Measurements from ENCODE around the gene CLCN5. TPM values are rescaled to one million over a fixed set of nuclear protein-coding genes. Genes with fewer than 3 reads are reported as not detected.

CLCN5 gene
- total RNA-seq, 5 donors from 2014 or later (not counting 1 experiment from before 2014, with no cell fraction given): 1.4 to 2.3 (median 2.2) TPM

- Histone ChIP-seq H3K36me3 (ENCODE audit: control insufficient read depth in 2 of 2, extremely low read depth in 1 of 2, insufficient read depth in 1 of 2, low read length in 1 of 2) (no peaks in the 10 kb centered on the region), H3K4me1 (ENCODE audit: control insufficient read depth in 1 of 2, extremely low read depth in 1 of 2, insufficient read depth in 2 of 2, low read length in 2 of 2) (peaks cover 0 to 6% of the 10 kb centered on the region in 2 experiments), H3K4me3 (ENCODE audit: control insufficient read depth in 1 of 2, extremely low read depth in 1 of 2, low read length in 1 of 2) (no peak overlapping the region), H3K27me3 (replicated peaks in 1 of 2; ENCODE audit: control insufficient read depth in 2 of 2, extremely low read depth in 1 of 2, insufficient read depth in 2 of 2, low read length in 1 of 2) (no peaks in the 10 kb centered on the region), H3K27ac (ENCODE audit: low read length) (no peak overlapping the region), H3K9me3 (no peaks in the 10 kb centered on the region)
- peak in 2 of 35 experiments; percentile 2 to 12 for DNase-seq
- 8% methylated on average over 2 of the region's 3 CpGs for WGBS (ENCODE audit: insufficient coverage)
- Mint-ChIP-seq H3K4me3 (no peak overlapping the region), H3K9me3 (no peaks in the 10 kb centered on the region), H3K4me1 (peaks cover 10 to 19% (median 12%) of the 10 kb centered on the region in 3 donors), H3K36me3 (no peaks in the 10 kb centered on the region), H3K27ac (peak overlapping the region; percentile 12 to 77), H3K27me3 (peaks cover 0 to 16% of the 10 kb centered on the region in 2 donors)
- ChIA-PET CTCF (interaction anchor here in 1 of 2 donors (0.6 kb wide), 1 partner anchor 1836 kb away, joined by 4 read pairs; no protein-coding TSS in a partner anchor), POLR2A (no interaction called here)
- ATAC-seq (replicated peaks in 1 of 4): peak in 2 of 4 experiments; percentile 42 to 52
Observed at GRCh38 chrX:49910344-49910743, 12.1 kb upstream of the CLCN5 start.

- DNase-seq (no peak), ATAC-seq (replicated peaks in 1 of 4) (no peak)
- H3K27me3 Mint-ChIP-seq: peaks cover 0 to 16% of the 10 kb centered on the region in 2 donors
- ChIA-PET POLR2A (no interaction called here), CTCF (no interaction called here)
- no peak overlapping the region for H3K27ac Mint-ChIP-seq
- no peaks in the 10 kb centered on the region for H3K36me3 ChIP-seq (ENCODE audit: control insufficient read depth in 2 of 2, extremely low read depth in 1 of 2, insufficient read depth in 1 of 2, low read length in 1 of 2)
- H3K4me1 ChIP-seq (ENCODE audit: control insufficient read depth in 1 of 2, extremely low read depth in 1 of 2, insufficient read depth in 2 of 2, low read length in 2 of 2): peaks cover 0 to 6% of the 10 kb centered on the region in 2 experiments
- H3K9me3 Mint-ChIP-seq: no peaks in the 10 kb centered on the region
- H3K4me3 ChIP-seq (ENCODE audit: control insufficient read depth in 1 of 2, extremely low read depth in 1 of 2, low read length in 1 of 2): no peak overlapping the region
- 100% methylated on average over 1 of the region's 3 CpGs for WGBS (ENCODE audit: insufficient coverage)
- H3K4me1 Mint-ChIP-seq: peaks cover 10 to 19% (median 12%) of the 10 kb centered on the region in 3 donors
- H3K27me3 ChIP-seq (replicated peaks in 1 of 2; ENCODE audit: control insufficient read depth in 2 of 2, extremely low read depth in 1 of 2, insufficient read depth in 2 of 2, low read length in 1 of 2): no peaks in the 10 kb centered on the region
- H3K4me3 Mint-ChIP-seq: no peak overlapping the region
- H3K9me3 ChIP-seq: no peaks in the 10 kb centered on the region
- no peak overlapping the region for H3K27ac ChIP-seq (ENCODE audit: low read length)
- no peaks in the 10 kb centered on the region for H3K36me3 Mint-ChIP-seq
Observed at GRCh38 chrX:49912086-49912485, 10.3 kb upstream of the CLCN5 start.

GRCh38 chrX:49912861-49913260 is 9.5 kb upstream of the CLCN5 start:
- Histone ChIP-seq H3K9me3 (no peaks in the 10 kb centered on the region), H3K4me3 (ENCODE audit: control insufficient read depth in 1 of 2, extremely low read depth in 1 of 2, low read length in 1 of 2) (no peak overlapping the region), H3K4me1 (ENCODE audit: control insufficient read depth in 1 of 2, extremely low read depth in 1 of 2, insufficient read depth in 2 of 2, low read length in 2 of 2) (peaks cover 0 to 6% of the 10 kb centered on the region in 2 experiments), H3K36me3 (ENCODE audit: control insufficient read depth in 2 of 2, extremely low read depth in 1 of 2, insufficient read depth in 1 of 2, low read length in 1 of 2) (no peaks in the 10 kb centered on the region), H3K27ac (ENCODE audit: low read length) (no peak overlapping the region), H3K27me3 (replicated peaks in 1 of 2; ENCODE audit: control insufficient read depth in 2 of 2, extremely low read depth in 1 of 2, insufficient read depth in 2 of 2, low read length in 1 of 2) (no peaks in the 10 kb centered on the region)
- no peak for ATAC-seq (replicated peaks in 1 of 4)
- peaks cover 10 to 22% (median 12%) of the 10 kb centered on the region in 3 donors for H3K4me1 Mint-ChIP-seq
- no CpG with 5 or more reads among the region's 3 CpGs for WGBS (ENCODE audit: insufficient coverage)
- H3K27ac Mint-ChIP-seq: no peak overlapping the region
- no peaks in the 10 kb centered on the region for H3K9me3 Mint-ChIP-seq
- DNase-seq: no peak
- POLR2A ChIA-PET: interaction anchor here in 1 of 2 donors (0.7 kb wide), 1 partner anchor 1393 kb away, joined by 16 read pairs; no protein-coding TSS in a partner anchor
- H3K27me3 Mint-ChIP-seq: peaks cover 0 to 14% of the 10 kb centered on the region in 2 donors
- H3K4me3 Mint-ChIP-seq: no peak overlapping the region
- no peaks in the 10 kb centered on the region for H3K36me3 Mint-ChIP-seq
- CTCF ChIA-PET: interaction anchor here in 1 of 2 donors (0.5 kb wide), 1 partner anchor 17 kb away, joined by 4 read pairs; no protein-coding TSS in a partner anchor

- Histone ChIP-seq H3K27me3 (replicated peaks in 1 of 2; ENCODE audit: control insufficient read depth in 2 of 2, extremely low read depth in 1 of 2, insufficient read depth in 2 of 2, low read length in 1 of 2) (no peaks in the 10 kb centered on the region), H3K4me1 (ENCODE audit: control insufficient read depth in 1 of 2, extremely low read depth in 1 of 2, insufficient read depth in 2 of 2, low read length in 2 of 2) (no peaks in the 10 kb centered on the region), H3K9me3 (no peaks in the 10 kb centered on the region), H3K4me3 (ENCODE audit: control insufficient read depth in 1 of 2, extremely low read depth in 1 of 2, low read length in 1 of 2) (no peak overlapping the region), H3K36me3 (ENCODE audit: control insufficient read depth in 2 of 2, extremely low read depth in 1 of 2, insufficient read depth in 1 of 2, low read length in 1 of 2) (no peaks in the 10 kb centered on the region), H3K27ac (ENCODE audit: low read length) (no peak overlapping the region)
- Mint-ChIP-seq H3K4me3 (no peak overlapping the region), H3K27me3 (peaks cover 0 to 5% of the 10 kb centered on the region in 2 donors), H3K4me1 (peaks cover 0 to 8% (median 6%) of the 10 kb centered on the region in 3 donors), H3K9me3 (no peaks in the 10 kb centered on the region), H3K36me3 (no peaks in the 10 kb centered on the region), H3K27ac (no peak overlapping the region)
- DNase-seq (peak in 29 of 35 experiments; percentile 3 to 75 (median 29)), ATAC-seq (replicated peaks in 1 of 4) (peak; percentile 67 to 79 (median 72))
- ChIA-PET CTCF (interaction anchor here (0.6 to 1.0 kb wide), 2 partner anchors 10 to 1542 kb away, joined by 3 to 5 read pairs; no protein-coding TSS in a partner anchor), POLR2A (no interaction called here)
- WGBS (ENCODE audit: insufficient coverage): 29% methylated on average over 1 of the region's 8 CpGs
Observed at GRCh38 chrX:49915361-49916222, 6.8 kb upstream of the CLCN5 start.

- Mint-ChIP-seq H3K36me3 (no peaks in the 10 kb centered on the region), H3K27ac (no peak overlapping the region), H3K4me1 (peaks cover 5 to 11% (median 10%) of the 10 kb centered on the region in 3 donors), H3K4me3 (no peak overlapping the region), H3K9me3 (no peaks in the 10 kb centered on the region), H3K27me3 (peaks cover 0 to 7% of the 10 kb centered on the region in 2 donors)
- H3K4me1 ChIP-seq (ENCODE audit: control insufficient read depth in 1 of 2, extremely low read depth in 1 of 2, insufficient read depth in 2 of 2, low read length in 2 of 2): peaks cover 0 to 8% of the 10 kb centered on the region in 2 experiments
- POLR2A ChIA-PET: no interaction called here
- DNase-seq (peak in 19 of 35 experiments; percentile 1 to 57 (median 15)), ATAC-seq (replicated peaks in 1 of 4) (no peak)
- no peak overlapping the region for H3K4me3 ChIP-seq (ENCODE audit: control insufficient read depth in 1 of 2, extremely low read depth in 1 of 2, low read length in 1 of 2)
- no CpG with 5 or more reads among the region's 8 CpGs for WGBS (ENCODE audit: insufficient coverage)
- no peaks in the 10 kb centered on the region for H3K27me3 ChIP-seq (replicated peaks in 1 of 2; ENCODE audit: control insufficient read depth in 2 of 2, extremely low read depth in 1 of 2, insufficient read depth in 2 of 2, low read length in 1 of 2)
- H3K36me3 ChIP-seq (ENCODE audit: control insufficient read depth in 2 of 2, extremely low read depth in 1 of 2, insufficient read depth in 1 of 2, low read length in 1 of 2): no peaks in the 10 kb centered on the region
- no peaks in the 10 kb centered on the region for H3K9me3 ChIP-seq
- H3K27ac ChIP-seq (ENCODE audit: low read length): no peak overlapping the region
- CTCF ChIA-PET: interaction anchor here (0.6 to 1.9 kb wide), 13 partner anchors 8 to 664 kb away, joined by 3 to 10 read pairs (median 4); no protein-coding TSS in a partner anchor
Observed at GRCh38 chrX:49919617-49920016, 2.8 kb upstream of the CLCN5 start.

- 83% methylated on average over 2 of the region's 2 CpGs for WGBS (ENCODE audit: insufficient coverage)
- Histone ChIP-seq H3K4me1 (ENCODE audit: control insufficient read depth in 1 of 2, extremely low read depth in 1 of 2, insufficient read depth in 2 of 2, low read length in 2 of 2) (peaks cover 0 to 8% of the 10 kb centered on the region in 2 experiments), H3K27me3 (replicated peaks in 1 of 2; ENCODE audit: control insufficient read depth in 2 of 2, extremely low read depth in 1 of 2, insufficient read depth in 2 of 2, low read length in 1 of 2) (no peaks in the 10 kb centered on the region), H3K36me3 (ENCODE audit: control insufficient read depth in 2 of 2, extremely low read depth in 1 of 2, insufficient read depth in 1 of 2, low read length in 1 of 2) (no peaks in the 10 kb centered on the region), H3K4me3 (ENCODE audit: control insufficient read depth in 1 of 2, extremely low read depth in 1 of 2, low read length in 1 of 2) (no peak overlapping the region), H3K27ac (ENCODE audit: low read length) (no peak overlapping the region), H3K9me3 (no peaks in the 10 kb centered on the region)
- no peaks in the 10 kb centered on the region for H3K9me3 Mint-ChIP-seq
- no peaks in the 10 kb centered on the region for H3K36me3 Mint-ChIP-seq
- no peak for DNase-seq
- no peak for ATAC-seq (replicated peaks in 1 of 4)
- H3K4me3 Mint-ChIP-seq: no peak overlapping the region
- H3K4me1 Mint-ChIP-seq: peaks cover 5 to 11% (median 10%) of the 10 kb centered on the region in 3 donors
- ChIA-PET CTCF (interaction anchor here (0.5 to 1.0 kb wide), 3 partner anchors 40 to 248 kb away, joined by 3 to 4 read pairs (median 3); partner anchors contain the start of gene USP27X (in 1 of the 2)), POLR2A (no interaction called here)
- H3K27ac Mint-ChIP-seq: no peak overlapping the region
- H3K27me3 Mint-ChIP-seq: peaks cover 0 to 7% of the 10 kb centered on the region in 2 donors
Observed at GRCh38 chrX:49921109-49921508, 1.3 kb upstream of the CLCN5 start.
